GM19328 (cell line): ENCODE measurements around the gene DYNC1I2.
"Not testable (repeated sequence)": the region's sequence is repeated elsewhere in the genome, so short reads cannot be mapped to it uniquely, and the experiment has no call there.

ENCODE experiments used
- ATAC-seq: cut with Tn5 transposase; IDR thresholded peaks from one replicate; pipeline ENCODE4 v1.9.1; 2021; ENCODE audit warnings: mild to moderate bottlenecking, moderate library complexity; ENCODE audit not compliant: unreplicated experiment

The DYNC1I2 gene

DNA sequence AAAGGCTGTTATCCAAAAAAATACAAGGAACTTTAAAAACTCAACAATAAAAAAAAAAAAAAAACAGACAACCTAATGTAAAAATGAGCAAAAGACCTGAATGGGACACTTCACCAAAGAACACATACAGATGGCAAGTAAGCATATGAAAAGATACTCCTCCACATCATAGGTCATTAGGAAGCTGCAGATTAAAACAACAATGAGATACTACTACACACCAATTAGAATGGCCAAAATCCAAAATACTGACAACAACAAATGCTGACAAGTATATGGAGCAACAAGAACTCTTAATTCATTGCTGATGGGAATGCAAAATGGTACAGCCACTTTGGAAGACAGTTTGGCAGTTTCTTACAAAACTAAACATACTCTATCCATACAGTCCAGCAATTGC lies 84.2 kb downstream of the DYNC1I2 start:
- ATAC-seq, result no peak

DNA sequence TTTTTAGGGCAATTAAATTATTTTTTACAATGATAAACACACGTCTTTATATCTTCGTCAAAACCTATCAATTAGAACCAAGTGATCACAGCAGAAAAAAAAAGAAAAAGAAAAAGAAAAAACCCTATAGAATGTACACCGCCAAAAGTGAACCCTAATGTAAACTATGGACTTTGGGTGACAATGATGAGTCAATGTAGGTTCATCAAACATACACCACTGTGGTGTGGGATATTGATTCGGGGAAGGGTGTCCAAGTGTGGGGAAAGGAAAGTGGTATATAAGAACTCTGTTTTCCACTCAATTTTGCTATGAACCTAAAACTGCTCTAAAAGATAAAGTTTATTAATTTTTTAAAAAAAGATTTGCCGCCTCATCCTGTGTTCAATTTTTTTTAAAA lies 85.1 kb downstream of the DYNC1I2 start:
- ATAC-seq, result no peak

DNA sequence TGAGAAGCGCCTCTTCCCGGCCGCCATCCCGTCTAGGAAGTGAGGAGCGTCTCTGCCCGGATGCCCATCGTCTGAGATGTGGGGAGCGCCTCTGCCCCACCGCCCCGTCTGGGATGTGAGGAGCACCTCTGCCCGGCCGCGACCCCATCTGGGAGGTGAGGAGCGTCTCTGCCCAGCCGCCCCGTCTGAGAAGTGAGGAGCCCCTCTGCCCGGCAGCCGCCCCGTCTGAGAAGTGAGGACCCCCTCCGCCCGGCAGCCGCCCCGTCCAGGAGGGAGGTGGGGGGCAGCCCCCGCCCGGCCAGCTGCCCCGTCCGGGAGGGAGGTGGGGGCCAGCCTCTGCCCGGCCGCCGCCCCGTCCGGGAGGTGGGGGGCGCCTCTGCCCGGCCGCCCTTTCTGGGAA lies 87.3 kb downstream of the DYNC1I2 start:
- not testable (repeated sequence) for ATAC-seq

DNA sequence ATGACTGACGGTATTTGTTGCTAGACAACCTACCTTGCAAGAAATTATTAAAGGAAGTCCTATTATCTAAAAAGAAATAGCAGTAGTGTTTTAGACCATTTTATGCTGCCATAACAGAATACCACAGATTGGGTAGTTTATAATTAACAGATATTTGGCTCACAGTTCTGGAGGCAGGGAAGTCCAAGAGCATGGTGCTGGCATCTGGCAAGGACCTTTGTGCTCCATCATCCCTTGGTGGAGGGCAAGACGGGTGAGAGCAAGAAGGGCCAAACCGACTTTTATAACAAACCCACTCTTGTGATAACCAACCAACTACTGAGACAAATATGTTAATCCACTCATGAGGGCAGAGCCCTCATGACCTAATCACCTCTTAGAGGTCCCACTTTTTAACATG lies 91.2 kb downstream of the DYNC1I2 start:
- ATAC-seq, result no peak

DNA sequence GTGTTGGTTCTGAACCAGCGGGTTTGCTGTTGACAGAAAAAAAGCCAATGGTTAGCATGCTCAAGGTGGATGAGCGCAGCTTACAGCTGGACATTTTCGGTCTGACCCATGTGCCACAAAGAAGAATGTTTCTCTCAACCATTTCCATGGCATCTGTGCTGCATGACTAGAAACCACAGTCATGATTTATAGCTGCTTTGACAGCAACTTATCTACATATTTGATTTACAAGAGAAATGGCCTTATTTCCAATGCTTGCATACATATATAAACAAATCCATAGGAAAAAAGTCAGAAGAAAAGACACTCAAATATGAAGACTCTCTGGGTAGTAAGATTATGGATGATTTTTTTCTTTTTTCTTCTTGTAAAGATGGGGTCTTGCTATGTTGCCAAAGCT lies 98.2 kb downstream of the DYNC1I2 start:
- ATAC-seq, result no peak

DNA sequence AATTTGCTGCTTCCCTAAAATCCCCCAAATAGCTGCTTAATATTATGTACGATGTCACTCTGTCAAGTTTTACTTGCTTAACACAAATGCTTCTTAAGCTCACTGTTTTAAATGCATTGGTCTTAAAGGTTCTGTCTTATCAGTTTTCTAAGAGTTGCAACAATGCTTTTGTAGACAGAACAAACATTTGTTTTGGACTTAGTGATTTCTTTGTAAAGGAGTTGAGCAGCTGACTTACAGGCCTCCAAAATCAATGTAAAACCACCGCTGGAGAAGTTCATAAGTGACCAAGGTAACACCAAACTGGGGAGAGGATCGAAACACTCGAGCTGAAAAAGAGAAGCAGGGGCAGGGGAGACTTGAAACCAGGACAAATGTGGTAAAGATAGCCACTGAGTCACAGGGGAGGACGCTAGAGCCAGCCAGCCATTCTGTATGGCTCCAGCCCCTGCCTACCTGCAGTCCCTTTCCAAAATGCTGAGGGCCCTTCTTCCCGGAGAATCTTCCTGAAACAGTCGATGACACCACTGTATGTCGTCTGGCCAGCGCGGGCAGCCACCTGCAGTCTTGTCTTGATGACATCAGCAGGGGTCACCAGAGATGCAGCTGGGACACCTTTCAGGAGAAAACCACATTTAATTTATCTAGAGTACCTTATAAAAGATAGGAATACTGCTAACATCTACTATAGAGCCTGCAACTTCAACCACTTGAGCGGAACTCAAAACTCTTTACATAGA lies 100.2 kb downstream of the DYNC1I2 start:
- no peak for ATAC-seq

DNA sequence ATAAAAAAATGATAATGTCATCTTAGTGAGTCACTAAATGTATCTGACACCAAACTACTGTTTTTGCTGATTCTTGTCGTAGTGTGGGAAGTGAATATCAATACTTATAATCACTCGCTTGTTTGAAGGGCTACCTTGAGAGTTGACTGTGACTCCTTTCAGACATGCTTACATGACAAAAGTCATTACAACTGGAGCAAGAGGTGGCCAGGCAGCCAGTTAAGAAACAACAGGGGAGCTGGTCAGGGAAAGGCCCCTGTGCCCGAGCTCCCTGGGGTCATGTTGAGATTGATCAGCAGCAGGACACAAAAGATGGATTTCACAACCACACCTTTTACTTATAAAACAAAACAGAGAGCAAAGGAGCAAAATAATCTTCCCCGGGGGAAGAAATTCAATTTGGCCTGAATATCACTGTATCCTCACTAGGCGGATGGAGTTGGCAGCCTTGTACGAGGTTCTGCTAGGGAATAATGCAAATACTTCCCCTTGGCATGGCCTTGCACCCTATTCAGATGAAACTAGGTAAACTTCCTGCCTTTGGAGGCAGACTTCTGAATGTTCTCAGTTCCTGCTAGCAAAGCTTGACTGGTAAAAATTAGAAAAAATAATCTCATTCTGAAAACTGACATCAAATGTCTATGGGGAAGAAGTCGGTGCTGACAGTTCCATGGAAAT lies 101.2 kb downstream of the DYNC1I2 start:
- ATAC-seq, result no peak

DNA sequence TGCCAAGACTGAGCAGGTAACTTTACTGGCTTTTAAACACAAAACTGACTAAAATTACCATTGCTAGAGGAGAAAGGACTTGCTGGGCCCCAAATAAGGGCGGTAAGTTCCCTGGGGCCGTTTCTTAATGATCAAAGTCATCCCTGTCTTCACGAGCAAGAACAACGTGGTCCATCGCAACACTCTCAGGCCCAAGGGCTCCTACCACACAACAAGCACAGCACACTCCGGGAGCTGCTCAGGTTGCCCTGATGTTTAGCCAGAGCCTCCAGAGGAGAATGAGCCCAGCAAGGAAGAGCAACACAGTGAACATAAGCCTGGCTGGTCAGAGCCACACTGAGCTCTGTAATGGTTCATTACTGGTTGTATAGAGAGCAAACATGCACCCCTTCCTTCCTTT lies 102.7 kb downstream of the DYNC1I2 start:
- no peak for ATAC-seq

DNA sequence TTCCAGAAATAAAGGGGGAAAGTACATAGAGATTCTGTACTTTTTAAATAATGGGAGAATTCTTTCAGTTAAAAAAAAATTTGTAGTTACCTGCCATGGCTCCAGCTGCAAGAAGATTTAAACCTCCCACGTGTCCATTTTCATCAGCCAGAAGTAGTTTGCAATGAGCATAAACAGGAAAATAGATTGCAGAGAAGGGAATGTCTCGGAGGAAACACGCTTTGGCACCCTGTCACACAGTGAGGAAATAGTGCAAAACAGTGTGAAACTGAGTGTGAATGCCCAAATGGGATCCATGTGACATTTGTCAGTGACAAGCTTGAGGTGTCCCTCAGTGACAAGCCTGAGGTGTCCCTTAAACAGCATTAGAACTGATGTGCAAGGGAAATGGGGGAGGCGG lies 104.1 kb downstream of the DYNC1I2 start:
- no peak for ATAC-seq

DNA sequence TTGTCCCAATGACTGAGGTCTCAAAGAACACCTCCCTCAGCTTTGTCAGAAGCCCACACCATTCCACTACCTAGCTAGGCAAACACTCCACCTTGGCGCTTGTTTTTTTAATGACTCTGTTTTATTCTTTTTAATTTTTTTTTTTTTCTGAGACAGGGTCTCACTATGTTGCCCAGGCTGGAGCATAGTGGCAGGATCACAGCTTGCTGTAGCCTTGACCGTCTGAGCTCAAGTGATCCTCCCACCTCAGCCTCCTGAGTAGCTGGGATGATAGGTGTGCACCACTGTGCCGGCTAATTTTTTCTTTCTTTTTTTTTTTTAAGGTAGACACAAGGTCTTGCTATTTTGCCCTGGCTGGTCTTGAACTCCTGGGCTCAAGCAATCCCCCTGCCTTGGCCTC lies 104.9 kb downstream of the DYNC1I2 start:
- no peak for ATAC-seq

DNA sequence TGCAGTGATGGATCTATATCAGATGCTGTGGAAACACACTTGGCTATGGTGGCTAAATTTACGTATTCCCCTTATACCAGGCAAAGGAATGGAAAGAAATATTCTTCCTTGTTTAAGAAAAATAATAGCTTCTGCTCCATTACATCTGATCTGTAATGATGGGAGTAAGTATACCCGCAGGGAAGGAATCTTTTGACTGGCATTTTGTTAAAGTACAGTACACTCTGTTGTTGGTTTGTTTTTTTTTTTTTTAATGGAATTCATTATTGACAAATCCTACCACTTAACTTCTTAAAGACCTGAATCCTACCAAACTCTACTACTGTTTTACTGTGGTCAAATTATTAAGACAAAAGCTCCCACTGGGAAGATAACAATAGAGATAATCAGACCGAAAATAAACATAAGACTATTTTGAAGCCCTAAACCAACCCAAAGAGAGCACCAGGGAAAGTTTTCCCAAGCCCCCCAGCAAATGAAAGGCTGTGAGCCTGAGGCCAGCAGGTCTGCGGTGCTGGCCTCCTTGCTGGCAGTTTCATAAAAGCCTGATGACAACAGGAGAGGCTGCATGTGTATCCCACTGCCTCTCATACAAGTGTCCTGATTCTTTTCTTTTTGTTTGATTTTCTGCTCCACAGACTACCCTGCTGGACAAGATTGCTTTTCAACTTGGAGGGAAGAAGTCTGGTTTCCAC lies 105.8 kb downstream of the DYNC1I2 start:
- no peak for ATAC-seq

DNA sequence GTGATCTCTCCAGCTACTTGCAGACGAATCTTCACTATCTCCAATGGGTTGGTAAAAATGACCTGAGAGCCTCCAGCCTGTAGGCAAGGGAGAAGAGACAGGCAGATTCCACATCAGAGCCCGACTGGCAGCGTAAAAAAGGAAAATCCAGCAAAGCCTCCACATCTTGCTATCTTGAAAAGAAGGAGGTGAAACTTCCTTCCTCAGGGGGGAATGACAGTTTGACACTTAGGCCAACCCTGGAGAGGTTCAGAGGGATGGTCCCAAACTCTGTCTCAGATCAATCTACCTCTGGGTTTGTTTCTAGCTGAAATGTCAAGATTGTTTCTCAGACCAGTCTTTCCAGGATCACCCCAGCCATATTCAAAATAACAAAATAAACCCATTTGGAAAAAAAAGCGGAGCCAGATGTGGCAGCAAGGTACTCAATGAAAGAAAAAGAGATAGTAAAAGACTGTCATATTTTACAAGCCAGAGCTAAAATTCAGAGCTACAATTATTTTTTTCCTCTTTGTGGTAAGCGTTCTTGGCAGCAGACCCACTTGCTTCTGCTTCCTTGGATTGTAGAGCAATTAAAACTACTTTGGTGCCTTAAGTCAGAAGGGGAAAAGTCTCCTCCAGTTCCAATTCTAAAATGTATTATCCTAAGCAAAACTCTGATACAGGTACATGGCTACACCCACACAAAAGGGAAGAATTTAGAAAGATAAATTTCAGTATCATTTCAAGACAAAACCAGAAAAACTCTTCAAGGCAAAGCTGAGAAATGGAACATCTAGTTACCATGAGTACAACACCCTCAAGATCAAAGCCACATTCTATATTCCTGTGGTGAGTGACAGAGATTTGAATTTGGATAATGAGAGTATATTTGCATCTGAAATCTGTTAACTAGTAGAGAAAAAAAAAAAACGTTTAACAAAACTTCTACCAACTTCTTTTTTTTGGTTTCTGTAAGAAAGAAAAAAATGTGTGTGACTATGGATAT lies 106.7 kb downstream of the DYNC1I2 start:
- no peak for ATAC-seq

DNA sequence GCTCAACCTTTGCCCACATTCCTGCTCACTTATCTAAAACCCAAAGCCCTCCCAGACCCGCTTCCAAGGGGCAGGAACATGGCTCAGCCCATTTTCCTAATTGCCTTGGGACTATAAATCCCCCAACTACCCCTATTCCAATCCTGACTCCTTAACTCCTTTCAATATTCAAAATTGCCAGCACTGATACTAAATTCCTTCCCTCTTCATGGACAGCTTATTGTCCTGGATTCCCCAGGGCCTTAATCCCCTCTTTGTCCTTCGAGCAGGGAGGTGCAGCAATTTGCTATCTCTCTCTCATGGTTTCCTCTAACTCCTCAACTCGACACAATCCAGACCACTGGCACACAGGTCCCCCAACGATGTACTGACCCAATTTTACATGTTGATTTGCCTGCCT lies 107.6 kb downstream of the DYNC1I2 start:
- ATAC-seq, result no peak
